KOPT-K1 (cell line): ENCODE measurements around the gene ZNF792.
"Not testable (repeated sequence)": the region's sequence is repeated elsewhere in the genome, so short reads cannot be mapped to it uniquely, and the experiment has no call there.

Experiments used
- H3K27ac ChIP-seq: fragments of 200-600 bp; sonication (generic); 2 replicates; pipeline ENCODE4 v1.5.1; 2016; ENCODE audit warnings: antibody characterized with exemption, mild to moderate bottlenecking, low read depth, low read length; ENCODE audit not compliant: poor library complexity, severe bottlenecking
- H3K36me3 ChIP-seq: fragments of 200-600 bp; sonication (generic); 2 replicates; pipeline ENCODE4 v1.5.1; 2017; ENCODE audit warnings: antibody characterized with exemption, mild to moderate bottlenecking, low read length, moderate library complexity; ENCODE audit not compliant: insufficient read depth
- H3K9me3 ChIP-seq: fragments of 200-600 bp; sonication (generic); 2 replicates; pipeline ENCODE4 v1.5.1; 2017; ENCODE audit warnings: antibody characterized with exemption, low read length, mild to moderate bottlenecking; ENCODE audit not compliant: insufficient read depth, poor library complexity, severe bottlenecking

ZNF792 gene

GRCh38 chr19:34963573-34964406 is at the start of gene ZNF792:
Gene ZNF792 (minus strand): TSS chr19:34964229. CDS start chr19:34963662, 567 bp downstream.
- Histone ChIP-seq H3K36me3 (peaks cover 31% of the 10 kb centered on the region), H3K9me3 (peaks cover 81% of the 10 kb centered on the region), H3K27ac (peak within 1 kb of the TSS; percentile 83)

GRCh38 chr19:35013041-35013819 is 49.2 kb upstream of the ZNF792 start:
- H3K9me3 ChIP-seq: no peaks in the 10 kb centered on the region
- peaks cover 99% of the 10 kb centered on the region for H3K36me3 ChIP-seq
- H3K27ac ChIP-seq: peak overlapping the region; percentile 19

- H3K27ac ChIP-seq: peak overlapping the region; percentile 16
- peaks cover 94% of the 10 kb centered on the region for H3K36me3 ChIP-seq
- no peaks in the 10 kb centered on the region for H3K9me3 ChIP-seq
These were observed 48.0 kb upstream of the ZNF792 start for GRCh38 chr19:35011737-35012682.

GRCh38 chr19:35011091-35011689 is 47.2 kb upstream of the ZNF792 start:
- Histone ChIP-seq H3K36me3 (peaks cover 94% of the 10 kb centered on the region), H3K27ac (no peak overlapping the region), H3K9me3 (no peaks in the 10 kb centered on the region)

GRCh38 chr19:35009424-35010415 is 45.7 kb upstream of the ZNF792 start:
- peaks cover 94% of the 10 kb centered on the region for H3K36me3 ChIP-seq

DNA sequence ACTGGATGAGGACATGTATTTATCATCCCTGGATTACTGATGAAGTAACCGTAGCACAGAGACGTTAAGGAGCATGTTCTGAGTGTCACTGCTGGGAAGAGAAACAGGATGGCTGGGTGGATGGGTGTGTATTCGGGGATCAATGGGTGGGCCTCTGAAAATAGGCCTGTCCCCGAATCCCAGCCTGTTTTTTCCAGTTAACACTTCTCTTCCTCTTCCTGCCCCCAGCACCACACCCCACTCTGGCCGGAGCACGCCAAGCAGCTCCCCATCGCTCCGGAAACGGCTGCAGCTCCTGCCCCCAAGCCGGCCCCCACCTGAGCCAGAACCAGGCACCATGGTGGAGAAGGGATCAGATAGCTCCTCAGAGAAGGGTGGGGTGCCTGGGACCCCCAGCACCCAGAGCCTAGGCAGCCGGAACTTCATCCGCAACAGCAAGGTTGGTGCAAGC is 44.9 kb upstream of the ZNF792 start:
- peaks cover 94% of the 10 kb centered on the region for H3K36me3 ChIP-seq
- H3K9me3 ChIP-seq: no peaks in the 10 kb centered on the region
- no peak overlapping the region for H3K27ac ChIP-seq

More at GRCh38 chr19:35009424-35010415, 45.7 kb upstream of the ZNF792 start:
- Histone ChIP-seq H3K27ac (no peak overlapping the region), H3K9me3 (no peaks in the 10 kb centered on the region)

DNA sequence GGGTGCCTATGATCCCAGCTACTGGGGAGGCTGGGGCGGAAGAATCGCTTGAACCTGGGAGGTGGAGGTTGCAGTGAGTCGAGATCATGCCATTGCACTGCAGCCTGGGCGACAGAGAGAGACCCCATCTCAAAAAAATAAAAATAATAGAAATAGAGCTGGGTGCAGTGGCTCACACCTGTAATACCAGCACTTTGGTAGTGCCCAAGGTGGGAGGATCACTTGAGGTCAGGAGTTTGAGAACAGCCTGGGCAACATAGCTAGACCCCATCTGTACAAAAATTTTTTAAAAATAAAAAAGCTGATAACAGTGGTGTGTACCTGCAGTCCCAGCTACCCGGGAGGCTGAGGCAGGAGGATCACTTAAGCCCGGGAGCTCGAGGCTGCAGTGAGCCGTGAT is 43.4 kb upstream of the ZNF792 start:
- not testable (repeated sequence) for H3K9me3 ChIP-seq, H3K27ac ChIP-seq
- H3K36me3 ChIP-seq: peaks cover 95% of the 10 kb centered on the region

DNA sequence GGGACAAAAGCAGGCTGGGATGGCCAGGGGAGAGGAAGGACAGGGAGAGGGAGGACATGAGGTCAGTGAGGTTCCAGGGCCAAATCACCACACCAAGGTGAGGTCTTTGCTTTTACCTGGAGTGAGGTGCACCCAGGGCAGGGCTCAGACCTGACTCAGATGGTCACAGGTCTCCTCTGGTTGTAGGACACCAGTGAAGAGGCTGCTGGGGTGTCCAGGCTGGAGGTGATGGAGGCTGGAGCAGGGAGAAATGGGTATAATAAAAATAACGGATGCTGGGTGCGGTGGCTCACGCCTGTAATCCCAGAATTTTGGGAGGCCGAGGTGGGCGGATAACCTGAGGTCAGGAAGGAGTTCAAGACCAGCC is 43.0 kb upstream of the ZNF792 start:
- no peak overlapping the region for H3K27ac ChIP-seq
- no peaks in the 10 kb centered on the region for H3K9me3 ChIP-seq
- peaks cover 95% of the 10 kb centered on the region for H3K36me3 ChIP-seq

DNA sequence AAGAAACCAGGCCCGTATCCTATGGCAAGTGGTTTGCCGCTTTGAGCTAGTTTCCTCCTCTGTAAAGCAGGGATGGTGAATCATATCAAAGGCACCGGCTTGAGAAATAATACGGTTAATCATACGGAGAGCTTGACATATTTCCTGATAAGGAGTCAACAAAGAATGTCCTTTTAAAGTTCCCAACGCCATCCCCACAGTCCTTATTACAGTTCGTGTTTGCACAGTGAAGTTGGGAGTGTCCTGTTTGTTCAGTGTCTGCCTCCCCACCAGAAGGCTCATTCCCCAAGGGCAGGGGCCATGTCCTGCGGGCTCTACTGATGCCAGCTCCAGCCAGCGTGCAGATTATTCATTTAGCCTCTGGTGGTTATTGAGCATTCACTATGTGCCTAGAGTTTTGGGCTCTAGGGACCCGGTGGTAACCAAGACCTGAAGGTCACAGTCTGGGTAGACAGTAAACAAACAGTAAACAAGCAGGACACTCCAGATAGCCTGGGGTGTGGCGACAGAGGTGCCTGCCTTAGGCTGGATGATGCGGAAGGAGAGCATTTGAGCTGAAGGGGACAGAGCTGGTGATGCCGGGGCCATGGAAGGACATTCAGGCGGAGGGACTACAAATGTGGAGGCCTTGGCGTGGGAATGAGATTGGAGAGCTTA is 42.4 kb upstream of the ZNF792 start:
- no peak overlapping the region for H3K27ac ChIP-seq
- H3K9me3 ChIP-seq: no peaks in the 10 kb centered on the region
- peaks cover 93% of the 10 kb centered on the region for H3K36me3 ChIP-seq

- not testable (repeated sequence) for H3K9me3 ChIP-seq, H3K27ac ChIP-seq
- H3K36me3 ChIP-seq: peaks cover 88% of the 10 kb centered on the region
These were observed 41.9 kb upstream of the ZNF792 start for GRCh38 chr19:35006007-35006341.

GRCh38 chr19:35005256-35005977 is 41.4 kb upstream of the ZNF792 start:
- no peaks in the 10 kb centered on the region for H3K9me3 ChIP-seq
- H3K27ac ChIP-seq: no peak overlapping the region
- H3K36me3 ChIP-seq: peaks cover 83% of the 10 kb centered on the region

DNA sequence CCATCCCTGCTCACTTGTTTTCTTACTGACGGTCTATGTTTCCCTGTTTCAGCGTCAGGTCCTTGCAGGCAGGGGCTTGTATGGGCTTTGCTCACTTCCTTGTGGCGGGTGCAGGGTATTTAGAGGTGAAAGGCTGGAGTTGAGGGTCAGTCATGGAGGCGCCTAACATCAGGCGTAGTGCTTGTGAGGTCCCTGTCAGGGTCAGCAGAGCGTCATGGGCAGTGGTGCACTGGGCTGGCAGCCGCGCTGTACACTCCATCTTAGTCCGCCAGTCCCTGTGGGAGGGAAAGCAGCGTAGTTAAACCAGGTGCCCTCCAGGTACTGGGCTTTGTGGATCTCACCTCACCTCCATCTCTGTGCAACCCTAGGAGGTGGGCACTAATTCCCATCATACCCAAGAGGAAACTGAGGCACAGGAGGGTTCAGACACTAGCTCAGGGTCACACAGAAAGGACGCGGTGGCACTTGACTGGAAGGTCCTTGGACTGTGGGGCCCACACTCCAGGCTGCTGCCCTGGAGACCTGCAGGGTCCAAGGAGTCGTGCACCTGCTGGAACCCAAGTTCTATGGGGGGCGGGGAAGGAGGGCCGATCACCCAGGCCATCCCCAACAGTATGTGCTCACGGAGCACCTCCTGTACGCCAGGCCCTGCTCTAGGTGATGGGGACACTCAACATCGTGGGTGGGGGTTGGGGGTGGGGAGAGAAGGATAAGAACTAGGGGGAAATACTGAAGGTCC is 40.7 kb upstream of the ZNF792 start:
- peaks cover 76% of the 10 kb centered on the region for H3K36me3 ChIP-seq
- no peak overlapping the region for H3K27ac ChIP-seq
- no peaks in the 10 kb centered on the region for H3K9me3 ChIP-seq
